T-helper 2 cell (primary cell): ENCODE results near the gene NLN.
A peak's percentile ranks its signal among the peaks of the same experiment; 100 is the strongest.

ENCODE experiments used
- DNase-seq, 5 experiments: peaks; one replicate each; pipeline versions ENCODE4 v3.0.0 to v3.0.0-alpha.2; 2012 to 2022

The NLN gene

DNA sequence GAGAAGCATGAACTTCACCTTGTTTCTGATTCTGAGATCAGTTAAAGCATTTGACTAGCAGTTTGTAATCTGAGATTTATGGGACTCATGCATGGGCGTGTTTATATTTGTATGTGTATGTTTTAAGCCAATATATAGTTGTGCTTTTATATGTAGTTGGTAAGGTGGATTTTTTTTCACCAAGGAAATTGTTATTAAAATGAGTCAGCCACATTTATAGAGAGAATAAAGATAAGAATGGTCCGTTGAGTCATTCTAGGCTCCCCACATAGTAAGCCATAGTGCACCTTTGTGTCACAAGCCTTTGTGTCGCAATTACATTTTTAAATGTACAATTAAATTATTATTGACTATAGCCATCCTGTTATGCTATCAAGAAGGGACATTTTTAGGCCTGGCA is 89.0 kb downstream of the NLN start:
- DNase-seq = peak in 1 of 5 experiments; percentile 11

DNA sequence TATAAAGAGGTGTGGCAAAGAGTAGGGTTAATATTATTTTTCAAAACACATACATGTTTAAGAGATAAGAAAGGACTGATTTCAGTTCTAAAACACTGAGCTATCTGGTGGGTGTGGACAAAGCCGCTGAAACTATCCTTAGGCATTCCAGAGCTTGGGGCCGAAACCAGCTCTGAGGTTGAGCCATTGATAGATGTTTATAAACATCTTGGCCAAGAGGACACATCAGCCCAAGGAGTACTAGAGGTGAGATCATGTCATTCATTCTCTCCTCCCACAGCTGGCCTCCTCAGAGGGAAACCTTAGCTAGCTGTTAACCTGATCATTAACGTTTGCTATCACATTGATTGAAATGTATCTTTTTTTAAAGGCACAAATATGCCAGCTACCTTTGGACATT is 89.9 kb downstream of the NLN start:
- DNase-seq = no peak

DNA sequence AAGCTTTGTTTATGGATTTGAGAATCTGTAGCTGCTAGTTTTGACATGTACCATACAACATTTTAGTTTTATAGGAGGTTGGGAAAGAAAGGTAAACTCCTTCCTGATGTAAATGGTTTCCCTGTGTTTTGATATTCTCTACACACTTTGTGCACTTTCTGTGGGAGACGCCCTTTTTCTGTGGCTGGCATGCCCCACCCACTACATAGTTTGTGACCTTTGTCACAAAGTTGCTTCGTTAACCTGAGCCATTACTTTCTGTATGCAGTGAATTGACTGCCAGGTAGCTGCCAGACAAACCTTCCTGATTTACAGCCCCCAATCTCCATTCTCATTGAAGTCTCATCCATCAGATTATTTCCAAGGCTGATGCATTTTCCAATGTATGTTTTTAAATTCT is 90.6 kb downstream of the NLN start:
- peak in 1 of 5 experiments; percentile 34 for DNase-seq

DNA sequence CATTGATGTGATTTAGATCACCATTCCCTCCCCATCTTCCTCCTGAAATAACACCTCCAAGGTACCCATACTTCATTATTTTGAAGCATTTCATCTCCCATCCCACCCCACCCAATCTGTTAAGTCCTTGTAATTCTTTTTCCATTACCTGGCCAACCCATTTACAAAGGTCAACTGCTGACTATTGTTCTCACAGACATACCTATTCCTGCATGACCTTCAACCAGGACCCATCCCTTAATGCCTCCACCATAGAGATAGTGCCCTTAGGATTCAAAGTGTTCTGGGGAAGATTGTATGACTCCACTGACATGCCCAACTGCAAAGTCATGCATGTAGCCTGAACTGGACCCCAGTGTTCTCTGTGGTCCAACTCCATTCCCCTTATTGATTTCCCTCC is 91.2 kb downstream of the NLN start:
- no peak for DNase-seq

DNA sequence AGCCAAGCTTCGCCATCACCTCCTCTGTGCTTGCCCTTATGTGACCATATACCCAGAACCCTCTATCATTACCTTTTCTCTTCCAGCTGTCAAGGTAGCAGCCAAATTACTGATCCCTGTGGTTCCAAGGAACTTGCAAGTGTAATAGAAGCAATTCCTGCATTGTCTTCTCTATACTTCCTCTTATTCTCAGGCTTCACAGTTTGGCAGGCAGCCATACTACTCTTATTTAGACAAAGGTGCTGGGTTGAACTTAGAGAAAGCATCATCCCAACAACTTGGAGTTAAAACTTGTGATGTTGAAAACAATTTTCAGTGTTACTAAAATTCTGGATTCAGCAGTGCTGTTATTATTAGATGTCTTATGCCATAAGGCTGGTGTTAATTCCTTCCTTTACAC is 93.2 kb downstream of the NLN start:
- DNase-seq = no peak

DNA sequence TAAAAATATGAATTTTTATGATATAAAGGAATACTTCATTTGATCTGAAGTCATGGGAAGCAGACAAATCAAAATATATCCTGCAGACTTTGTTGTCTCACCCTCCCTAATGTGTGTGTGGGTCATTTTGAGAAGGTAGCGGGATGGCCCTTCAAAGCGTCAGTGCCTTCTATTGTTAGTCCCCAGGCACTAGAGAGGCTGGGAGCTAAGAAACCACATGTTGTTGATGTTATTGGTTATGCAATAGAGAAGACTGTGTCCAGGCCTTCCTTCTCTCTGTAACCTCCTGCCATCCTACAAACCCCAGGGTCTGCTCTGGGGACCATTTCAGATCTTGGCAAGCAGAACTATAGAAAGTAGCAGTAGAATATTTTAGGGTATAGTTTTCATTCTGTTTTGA is 94.7 kb downstream of the NLN start:
- no peak for DNase-seq

DNA sequence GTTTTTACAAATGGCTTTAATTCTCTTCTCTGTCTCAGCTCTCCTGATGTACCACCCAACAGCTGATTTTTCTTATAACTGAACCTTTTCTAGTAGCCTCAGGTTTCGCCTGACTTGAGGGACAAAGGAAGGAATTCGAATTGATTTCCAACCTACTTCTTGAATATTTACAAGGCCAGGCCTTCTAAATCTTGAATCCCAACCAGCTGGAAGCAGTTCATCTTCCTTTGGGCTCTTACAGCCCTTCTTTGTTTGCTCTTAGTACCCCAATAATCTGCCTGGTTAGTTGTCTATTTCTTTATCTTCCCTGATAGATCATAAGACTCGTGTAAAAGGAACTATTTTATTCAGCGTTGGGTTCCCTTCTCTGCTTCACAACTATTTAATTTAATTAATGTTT is 95.9 kb downstream of the NLN start:
- DNase-seq = no peak

DNA sequence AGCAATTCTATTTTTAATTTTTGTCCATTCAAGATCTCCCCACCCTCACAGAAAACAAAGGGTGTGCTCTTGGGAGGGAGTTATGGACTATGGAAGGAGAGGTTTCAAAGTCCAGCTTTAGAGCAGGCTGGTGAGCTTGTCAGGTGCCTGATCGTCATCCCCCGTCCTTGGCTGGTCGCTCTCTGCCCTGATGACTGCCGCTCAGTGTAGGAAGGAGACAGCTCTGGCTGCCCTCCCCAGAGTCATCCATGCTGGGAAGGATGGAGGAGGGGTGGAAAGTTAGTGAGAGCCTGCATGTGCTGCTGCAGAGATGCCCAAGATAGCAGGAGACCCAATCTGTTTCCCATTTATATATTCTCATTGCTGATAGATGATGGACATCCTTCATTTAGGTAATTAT is 96.6 kb downstream of the NLN start:
- no peak for DNase-seq

DNA sequence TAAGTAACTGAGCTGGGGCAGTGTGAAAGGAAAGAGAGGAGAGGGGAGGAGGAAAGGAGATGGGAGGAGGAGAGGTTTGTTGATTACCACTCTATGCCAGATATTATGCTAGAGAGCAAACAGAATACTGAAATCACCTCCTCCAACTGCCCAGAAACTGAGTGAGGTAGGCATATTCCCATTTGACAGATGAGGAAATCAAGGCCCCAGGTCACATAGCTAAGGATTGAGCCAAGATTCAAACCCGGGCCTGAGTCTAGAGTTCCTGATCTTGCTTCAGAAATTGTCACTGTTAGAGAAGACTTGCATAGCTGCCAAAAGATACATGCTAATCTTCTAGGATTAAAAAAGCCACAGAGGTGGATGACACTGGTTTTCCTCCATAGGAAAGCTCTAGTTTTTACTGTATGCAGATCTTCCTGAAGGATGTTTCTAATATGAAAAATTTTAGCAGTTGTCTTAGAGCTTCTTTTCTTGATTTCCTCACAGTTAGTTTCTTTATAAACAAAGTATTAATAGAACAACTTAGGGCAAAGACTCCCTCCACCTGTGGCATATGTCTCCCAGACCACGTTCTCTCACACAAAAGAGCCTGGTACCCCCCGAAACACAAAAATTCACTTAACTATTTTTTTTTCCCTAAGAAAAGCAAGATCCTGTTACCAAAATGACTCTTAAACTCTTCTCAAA is 97.4 kb downstream of the NLN start:
- DNase-seq = no peak

DNA sequence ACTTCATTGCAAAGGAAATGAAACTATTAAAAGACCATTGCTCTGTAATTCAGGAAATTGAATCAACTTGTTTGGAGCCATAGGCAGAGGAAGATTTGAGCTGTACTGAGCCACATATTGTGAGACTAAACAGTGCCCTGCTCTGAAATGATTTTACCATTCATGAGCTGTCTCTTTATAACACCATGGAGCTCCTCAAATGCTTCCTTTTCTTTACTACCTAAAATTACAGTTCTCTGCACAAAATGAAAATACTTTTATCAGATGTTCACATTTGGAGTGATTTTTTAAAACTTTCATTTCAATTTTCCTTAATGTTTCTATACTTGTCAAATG is 97.9 kb downstream of the NLN start:
- DNase-seq = no peak

DNA sequence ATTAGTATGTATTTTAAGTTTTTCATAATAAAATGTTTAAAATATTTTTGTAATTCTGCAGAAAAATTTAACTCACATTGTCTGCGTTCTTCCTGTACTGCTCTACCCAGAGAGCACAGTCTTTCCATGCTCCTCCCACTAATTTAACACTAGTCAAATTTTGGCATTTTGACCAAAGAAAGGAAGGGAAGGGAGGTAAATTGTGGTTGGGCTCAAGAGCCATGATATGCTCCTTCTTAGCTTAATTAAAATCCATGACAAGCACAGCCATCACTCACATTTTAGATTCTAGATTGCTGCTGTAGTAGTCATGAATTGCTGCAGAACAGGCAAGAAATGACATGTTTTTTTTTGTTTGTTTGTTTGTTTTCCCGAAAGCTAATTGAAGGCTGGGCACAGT is 98.4 kb downstream of the NLN start:
- no peak for DNase-seq

DNA sequence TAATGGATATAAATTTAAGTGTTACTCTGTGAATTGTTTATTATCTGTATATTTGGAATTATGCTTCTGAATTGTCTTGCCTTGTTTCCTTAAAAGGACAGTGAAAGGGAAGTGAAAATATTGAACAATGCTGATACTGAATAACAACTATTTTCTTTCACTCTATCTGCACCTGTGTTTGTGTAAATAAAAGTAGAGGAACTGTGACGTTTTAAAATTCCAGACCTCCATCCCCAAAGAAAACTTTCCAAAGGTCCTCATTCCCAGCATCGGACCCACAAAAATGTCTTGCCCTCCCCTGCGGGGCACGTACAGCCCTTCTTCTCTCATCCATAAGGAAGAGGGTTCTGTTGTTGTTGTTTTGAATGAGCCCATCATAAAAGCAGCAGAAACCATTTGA is 100.0 kb downstream of the NLN start:
- DNase-seq = no peak

DNA sequence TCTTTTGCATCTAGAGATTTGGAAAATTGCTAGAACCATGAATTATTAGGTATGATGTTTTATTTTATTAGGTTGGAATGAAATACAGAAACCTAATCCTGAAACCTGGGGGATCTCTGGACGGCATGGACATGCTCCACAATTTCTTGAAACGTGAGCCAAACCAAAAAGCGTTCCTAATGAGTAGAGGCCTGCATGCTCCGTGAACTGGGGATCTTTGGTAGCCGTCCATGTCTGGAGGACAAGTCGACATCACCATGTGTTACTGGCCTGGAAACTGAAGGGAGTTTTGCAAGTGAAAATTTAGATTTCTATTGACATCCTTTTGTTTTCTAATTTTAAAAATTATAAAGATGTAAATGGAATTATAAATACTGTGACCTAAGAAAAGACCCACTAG is 100.7 kb downstream of the NLN start:
- no peak for DNase-seq

DNA sequence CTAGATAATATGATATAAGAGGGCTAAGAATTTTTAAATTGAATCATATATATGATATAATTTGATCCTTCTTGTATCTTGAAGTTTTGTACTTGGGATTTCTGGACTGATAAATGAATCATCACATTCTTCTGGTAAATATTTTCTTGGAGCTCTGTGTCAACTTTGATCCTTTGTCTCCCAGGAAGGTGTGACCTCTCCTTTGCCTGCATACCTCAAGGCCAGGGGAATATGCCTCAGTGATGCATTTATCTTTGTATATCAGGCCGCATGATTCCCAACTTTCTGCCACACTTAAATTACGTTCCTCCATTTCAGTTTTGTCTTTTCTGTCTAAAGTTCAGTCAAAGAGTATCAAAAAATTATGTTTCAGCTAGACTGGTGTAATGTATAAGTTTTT is 101.2 kb downstream of the NLN start:
- DNase-seq = no peak

DNA sequence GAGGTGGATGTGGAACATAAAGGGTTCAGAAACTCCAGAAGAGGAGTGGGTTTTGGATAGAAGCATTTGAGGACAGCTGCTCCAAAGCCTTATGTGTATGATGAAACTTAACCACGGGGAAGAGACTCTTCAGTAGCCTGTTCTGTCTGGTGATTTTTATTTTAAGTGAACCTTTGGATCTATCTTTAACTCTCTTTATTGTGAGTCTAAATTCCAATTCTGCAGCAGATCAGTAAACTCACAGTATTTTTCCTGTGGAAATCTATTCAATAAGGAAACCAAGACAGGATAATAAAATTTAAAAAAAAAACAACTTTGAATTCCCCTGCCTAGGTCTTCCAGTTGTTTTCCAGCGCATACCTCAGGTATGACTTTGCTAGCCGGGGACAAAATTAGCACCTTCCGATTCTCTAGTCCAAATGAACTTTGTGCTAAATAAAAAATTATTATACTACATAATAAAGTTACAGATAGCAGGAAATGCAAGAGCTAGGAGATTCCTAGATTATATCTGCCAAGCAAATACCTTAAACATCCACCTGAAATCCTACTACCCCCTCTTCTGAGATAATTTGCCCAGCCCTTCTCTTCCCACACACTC is 101.9 kb downstream of the NLN start:
- DNase-seq = no peak

DNA sequence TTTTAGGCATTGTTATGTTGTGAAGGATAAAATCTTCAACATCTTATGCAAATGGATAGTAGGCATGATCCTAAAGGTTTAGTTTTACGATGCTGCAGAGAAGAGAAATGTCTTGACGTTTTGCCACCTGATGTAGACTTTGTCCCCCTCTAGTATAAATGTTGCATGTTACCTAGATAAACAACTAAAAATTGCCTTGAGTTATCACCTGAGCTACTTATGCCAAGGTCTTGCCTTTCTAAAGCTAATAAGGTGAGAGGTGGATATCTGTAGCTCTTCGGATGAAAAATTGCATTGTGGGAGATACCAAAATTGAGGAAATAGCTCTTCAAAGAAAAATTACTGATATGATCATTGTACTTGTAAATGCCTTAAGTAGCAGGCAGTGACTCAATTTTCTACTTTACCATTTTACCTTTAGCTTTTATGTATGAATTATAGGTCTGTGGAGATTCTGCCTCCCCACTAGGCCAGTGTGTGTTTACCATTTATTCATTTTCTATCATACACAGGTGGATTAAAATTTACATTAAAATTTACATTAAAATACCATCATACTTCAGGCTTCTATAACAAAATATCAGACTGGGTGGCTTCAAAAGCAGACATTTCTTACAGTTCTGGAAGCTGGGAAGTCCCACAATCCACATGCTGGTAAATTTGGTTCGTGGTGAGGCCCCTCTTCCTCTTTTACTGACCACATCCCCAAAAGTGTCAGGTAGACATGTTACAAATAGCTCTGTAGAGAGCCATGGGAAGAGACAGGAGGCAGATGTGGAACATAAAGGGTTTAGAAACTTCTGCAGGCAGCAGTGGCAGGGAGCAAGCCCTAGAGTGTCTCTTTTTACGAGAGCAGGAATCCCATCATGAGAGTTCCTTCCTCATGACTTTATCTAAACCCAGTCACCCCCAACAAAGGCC is 103.7 kb downstream of the NLN start:
- DNase-seq = peak in 1 of 5 experiments; percentile 26

DNA sequence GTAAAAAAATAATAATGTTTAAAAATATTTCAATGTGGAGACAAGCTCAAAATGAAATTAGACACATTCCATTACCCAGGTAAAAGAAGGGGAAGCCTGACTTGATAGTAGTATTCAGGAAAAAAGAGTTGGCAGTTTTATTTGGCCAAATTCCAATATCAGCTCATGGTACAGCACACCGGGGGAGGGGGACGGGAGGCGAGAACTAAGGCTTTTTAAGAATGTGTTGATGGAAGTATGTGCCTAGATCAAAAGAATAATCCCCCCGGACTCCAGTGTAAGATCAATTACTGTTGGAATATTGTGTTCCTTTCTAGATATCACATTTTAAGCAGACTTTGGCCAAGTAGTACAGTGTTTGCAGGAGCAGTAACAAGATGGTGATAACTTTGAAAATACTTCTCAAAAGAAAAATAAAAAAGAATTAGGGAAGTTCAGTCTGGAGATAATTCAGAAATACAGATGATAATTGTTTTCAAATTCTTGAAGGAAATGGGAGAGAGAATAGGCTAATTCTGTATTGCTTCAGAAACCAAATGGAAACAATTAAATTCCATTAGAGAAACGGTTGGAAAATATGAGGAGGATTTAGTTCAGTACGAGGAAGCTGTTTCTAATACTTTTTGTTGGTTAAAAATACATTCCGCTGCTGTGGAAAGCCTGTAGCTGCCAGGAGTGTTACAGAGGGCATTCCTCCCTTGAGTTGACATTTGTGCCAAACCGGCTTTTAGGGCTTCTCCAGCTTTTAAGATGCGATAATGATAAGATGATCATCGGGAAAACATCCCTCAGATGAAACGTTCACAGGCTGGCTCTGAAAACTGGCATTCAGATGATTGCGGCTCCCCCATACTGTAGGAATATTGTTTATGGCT is 106.3 kb downstream of the NLN start:
- no peak for DNase-seq

DNA sequence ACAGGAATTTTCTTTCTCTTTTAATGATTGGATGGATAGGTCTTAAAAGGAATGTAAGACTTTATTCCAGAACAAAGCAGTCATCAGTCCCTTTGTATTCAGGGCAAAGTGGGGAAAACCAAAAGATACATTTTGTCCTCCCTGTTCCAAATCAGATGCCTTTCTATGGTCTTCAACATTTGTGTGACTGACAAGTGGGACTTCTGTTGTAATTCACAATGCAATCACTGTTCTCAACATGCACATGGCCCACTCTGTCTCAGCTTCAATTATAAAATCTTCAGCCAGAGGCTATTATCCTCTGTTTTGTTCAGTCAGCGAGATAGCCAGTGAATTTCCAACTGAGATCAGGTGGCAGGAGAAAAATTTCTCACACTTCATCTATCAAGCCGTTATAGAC is 108.9 kb downstream of the NLN start:
- DNase-seq = no peak

DNA sequence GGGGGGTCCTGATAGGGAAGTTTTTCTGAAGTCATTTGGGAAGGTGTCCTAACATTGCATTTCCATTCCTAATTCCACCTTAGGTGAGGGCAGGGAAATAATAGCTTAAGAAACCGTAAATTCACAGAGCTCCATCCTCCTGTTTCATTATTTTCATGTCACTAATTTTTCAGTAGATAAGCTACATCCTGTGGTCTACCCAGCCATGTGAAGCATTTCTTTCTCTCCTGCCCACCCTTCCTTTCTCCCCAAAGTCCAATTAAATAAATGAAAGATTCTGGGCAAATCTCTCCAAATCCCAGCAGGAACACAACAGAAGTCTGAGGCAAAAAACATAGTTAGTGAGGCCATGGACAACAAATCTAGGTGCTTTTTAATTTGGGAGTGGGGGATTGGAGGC is 109.3 kb downstream of the NLN start:
- DNase-seq = no peak

DNA sequence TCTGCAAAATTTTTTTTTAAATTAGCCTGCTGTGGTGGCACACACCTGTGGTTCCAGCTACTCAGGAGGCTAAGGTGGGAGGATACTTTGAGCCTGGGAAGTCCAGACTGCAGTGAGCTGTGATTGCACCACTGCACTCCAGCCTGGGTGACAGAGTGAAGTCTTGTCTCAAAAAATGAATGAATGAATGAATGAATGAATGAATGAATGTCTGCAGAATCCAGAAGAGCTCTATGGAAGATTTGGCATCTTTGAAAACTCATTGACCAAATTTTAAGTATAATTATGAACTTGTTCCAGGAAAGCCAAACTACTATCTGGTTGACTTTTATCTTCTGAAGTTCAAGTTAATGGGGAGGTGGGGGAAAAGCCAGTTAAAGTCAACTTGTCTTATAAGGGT is 110.1 kb downstream of the NLN start:
- no peak for DNase-seq

DNA sequence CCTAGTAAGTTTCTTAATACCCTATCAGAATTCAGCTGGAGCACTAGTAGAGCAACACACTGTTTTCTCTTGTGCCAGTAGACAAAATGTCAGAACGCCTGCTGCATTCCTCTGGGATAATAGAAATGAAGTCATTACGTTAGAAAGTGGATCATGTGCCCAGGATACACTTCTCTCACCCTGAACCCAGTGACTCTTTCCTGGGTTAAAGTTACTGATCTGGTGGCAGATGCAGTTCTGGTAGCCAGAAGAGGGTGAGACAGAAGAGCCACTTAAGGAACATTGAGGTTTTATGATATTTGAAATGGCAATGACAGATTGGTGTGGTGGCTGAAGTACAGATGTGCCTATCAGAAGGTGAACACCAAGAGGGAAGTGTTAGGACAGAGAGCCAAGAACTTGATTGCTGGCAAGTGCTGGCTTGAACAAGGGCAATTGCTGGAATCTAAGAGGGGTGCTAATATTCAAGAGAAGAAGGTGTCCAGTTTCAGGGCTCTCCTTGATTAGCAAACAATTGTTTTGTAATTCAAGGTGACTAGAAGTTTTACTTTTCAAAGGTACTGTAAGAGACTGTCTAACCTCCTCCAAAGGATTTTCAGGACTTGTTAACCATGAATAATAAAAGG is 110.7 kb downstream of the NLN start:
- no peak for DNase-seq

DNA sequence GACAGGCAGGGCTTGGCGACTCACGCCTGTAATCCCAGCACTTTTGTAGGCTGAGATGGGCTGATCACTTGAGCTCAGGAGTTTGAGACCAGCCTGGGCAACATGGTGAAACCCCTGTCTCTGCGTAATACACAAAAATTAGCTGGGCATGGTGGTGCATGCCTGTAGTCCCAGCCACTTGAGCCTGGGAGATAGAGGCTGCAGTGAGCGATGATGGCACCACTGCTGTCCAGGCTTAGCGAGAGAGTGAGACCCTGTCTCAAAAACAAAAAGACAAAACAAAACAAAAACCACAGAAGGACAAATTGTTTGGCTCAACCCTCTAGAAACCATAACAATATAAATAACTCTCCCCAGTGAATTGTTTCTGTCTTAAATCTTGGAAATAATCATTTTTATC is 111.8 kb downstream of the NLN start:
- DNase-seq = no peak

DNA sequence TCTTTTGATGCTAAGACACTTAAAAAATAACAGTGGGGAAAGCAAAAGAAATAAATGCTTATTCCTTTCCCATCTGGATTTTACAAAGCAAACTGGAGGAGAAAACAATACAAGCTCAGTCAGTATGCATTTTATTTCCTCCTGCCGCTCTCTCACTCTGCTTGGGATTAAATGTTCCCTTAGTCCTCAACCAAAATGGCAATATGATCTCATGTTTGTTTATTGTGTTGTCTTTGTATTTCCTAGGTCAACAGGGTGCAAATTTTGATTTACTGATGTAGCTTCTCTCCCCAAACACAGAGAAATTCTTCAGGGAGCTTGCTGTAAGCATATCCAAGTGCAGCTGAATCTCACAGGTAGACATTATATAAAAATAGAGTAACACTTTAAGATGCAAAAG is 112.3 kb downstream of the NLN start:
- DNase-seq = no peak
